ENCODE measurements around the gene GALNT7. TPM values are rescaled to one million over a fixed set of nuclear protein-coding genes. Genes with fewer than 3 reads are reported as not detected.

Gene GALNT7
- total RNA-seq, 1 donor from 2014 or later, result 67.8 TPM

GRCh38 chr4:173125216-173125812 is 43.3 kb upstream of the GALNT7 start:
- no peaks in the 10 kb centered on the region for H3K27me3 Mint-ChIP-seq
- DNase-seq (ENCODE audit: low spot score, unreplicated experiment), result no peak
- H3K4me3 Mint-ChIP-seq (ENCODE audit: low read depth), result no peak overlapping the region
- TF ChIP-seq, protein P1, sequence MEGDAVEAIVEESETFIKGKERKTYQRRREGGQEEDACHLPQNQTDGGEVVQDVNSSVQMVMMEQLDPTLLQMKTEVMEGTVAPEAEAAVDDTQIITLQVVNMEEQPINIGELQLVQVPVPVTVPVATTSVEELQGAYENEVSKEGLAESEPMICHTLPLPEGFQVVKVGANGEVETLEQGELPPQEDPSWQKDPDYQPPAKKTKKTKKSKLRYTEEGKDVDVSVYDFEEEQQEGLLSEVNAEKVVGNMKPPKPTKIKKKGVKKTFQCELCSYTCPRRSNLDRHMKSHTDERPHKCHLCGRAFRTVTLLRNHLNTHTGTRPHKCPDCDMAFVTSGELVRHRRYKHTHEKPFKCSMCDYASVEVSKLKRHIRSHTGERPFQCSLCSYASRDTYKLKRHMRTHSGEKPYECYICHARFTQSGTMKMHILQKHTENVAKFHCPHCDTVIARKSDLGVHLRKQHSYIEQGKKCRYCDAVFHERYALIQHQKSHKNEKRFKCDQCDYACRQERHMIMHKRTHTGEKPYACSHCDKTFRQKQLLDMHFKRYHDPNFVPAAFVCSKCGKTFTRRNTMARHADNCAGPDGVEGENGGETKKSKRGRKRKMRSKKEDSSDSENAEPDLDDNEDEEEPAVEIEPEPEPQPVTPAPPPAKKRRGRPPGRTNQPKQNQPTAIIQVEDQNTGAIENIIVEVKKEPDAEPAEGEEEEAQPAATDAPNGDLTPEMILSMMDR (IDR thresholded peaks at IDR 0.05; ENCODE audit: unreplicated experiment), result no peak
- no peaks in the 10 kb centered on the region for H3K9me3 Mint-ChIP-seq (ENCODE audit: low read depth)
- no peak overlapping the region for H3K27ac Mint-ChIP-seq
- no peaks in the 10 kb centered on the region for H3K36me3 Mint-ChIP-seq (ENCODE audit: insufficient read depth)
- peaks cover 2% of the 10 kb centered on the region for H3K4me1 Mint-ChIP-seq (ENCODE audit: low read depth)

GRCh38 chr4:173128199-173128890 is 40.3 kb upstream of the GALNT7 start:
- no peaks in the 10 kb centered on the region for H3K36me3 Mint-ChIP-seq (ENCODE audit: insufficient read depth)
- H3K27me3 Mint-ChIP-seq, result no peaks in the 10 kb centered on the region
- H3K9me3 Mint-ChIP-seq (ENCODE audit: low read depth), result no peaks in the 10 kb centered on the region
- no peak overlapping the region for H3K27ac Mint-ChIP-seq
- H3K4me3 Mint-ChIP-seq (ENCODE audit: low read depth), result no peak overlapping the region
- TF ChIP-seq, protein P1 (IDR thresholded peaks at IDR 0.05; ENCODE audit: unreplicated experiment), result no peak
- no peak for DNase-seq (ENCODE audit: low spot score, unreplicated experiment)
- peaks cover 2% of the 10 kb centered on the region for H3K4me1 Mint-ChIP-seq (ENCODE audit: low read depth)

GRCh38 chr4:173130687-173131086 is 37.9 kb upstream of the GALNT7 start:
- H3K27me3 Mint-ChIP-seq, result no peaks in the 10 kb centered on the region
- H3K36me3 Mint-ChIP-seq (ENCODE audit: insufficient read depth), result no peaks in the 10 kb centered on the region
- no peak for DNase-seq (ENCODE audit: low spot score, unreplicated experiment)
- no peaks in the 10 kb centered on the region for H3K9me3 Mint-ChIP-seq (ENCODE audit: low read depth)
- H3K4me1 Mint-ChIP-seq (ENCODE audit: low read depth), result peaks cover 2% of the 10 kb centered on the region
- no peak overlapping the region for H3K27ac Mint-ChIP-seq
- no peak overlapping the region for H3K4me3 Mint-ChIP-seq (ENCODE audit: low read depth)
- TF ChIP-seq, protein P1 (IDR thresholded peaks at IDR 0.05; ENCODE audit: unreplicated experiment), result no peak

DNA sequence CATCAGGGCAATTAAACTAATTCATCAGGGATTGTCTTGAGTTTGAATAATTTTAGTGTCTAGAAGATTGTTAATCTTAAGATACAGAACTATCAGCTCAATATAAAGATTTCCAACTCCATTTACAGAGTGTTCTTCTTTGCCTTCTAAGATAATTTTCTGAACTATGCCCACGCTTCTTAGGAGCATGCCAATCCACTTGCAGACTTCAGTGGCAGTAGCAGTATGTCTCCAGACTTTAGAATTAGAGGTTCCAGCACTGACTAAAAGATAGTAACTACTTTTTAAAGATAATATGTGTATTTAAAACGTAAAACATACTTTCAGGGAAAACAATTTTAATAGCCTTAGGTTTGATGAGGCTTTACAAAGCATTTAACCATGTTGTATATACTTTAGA is 34.2 kb upstream of the GALNT7 start:
- Mint-ChIP-seq H3K4me1 (ENCODE audit: low read depth) (no peaks in the 10 kb centered on the region), H3K4me3 (ENCODE audit: low read depth) (no peak overlapping the region), H3K27me3 (no peaks in the 10 kb centered on the region), H3K36me3 (ENCODE audit: insufficient read depth) (no peaks in the 10 kb centered on the region), H3K9me3 (ENCODE audit: low read depth) (no peaks in the 10 kb centered on the region), H3K27ac (no peak overlapping the region)
- TF ChIP-seq, protein P1 (IDR thresholded peaks at IDR 0.05; ENCODE audit: unreplicated experiment), result no peak
- no peak for DNase-seq (ENCODE audit: low spot score, unreplicated experiment)

DNA sequence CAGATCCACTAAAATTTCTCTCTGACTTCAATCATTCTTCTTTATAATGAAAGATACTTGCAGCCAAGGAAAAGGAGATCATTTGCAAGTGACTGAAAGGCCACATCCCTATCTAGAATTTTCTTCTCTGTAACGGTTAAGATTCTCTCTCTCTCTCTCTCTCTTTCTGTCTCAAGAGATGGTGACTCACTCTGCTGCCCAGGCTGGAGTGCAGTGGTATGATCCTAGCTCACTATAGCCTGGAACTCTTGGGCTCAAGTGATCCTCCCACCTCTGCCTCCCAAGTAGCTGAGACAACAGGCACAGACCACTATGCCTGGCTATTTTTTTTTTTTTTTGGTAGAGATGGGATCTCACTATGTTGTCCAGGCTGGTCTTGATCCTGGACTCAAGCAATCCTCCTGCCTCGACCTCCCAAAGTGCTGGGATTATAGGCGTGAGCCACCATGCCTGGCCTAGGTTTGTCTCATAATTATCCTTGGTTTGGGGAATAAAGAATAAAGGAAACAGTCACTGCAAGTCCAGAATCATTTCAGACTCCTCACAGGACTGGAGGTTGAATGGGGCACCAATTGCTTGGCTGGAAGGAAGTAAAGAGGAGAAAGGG is 33.3 kb upstream of the GALNT7 start:
- H3K36me3 Mint-ChIP-seq (ENCODE audit: insufficient read depth), result no peaks in the 10 kb centered on the region
- H3K4me3 Mint-ChIP-seq (ENCODE audit: low read depth), result no peak overlapping the region
- H3K9me3 Mint-ChIP-seq (ENCODE audit: low read depth), result no peaks in the 10 kb centered on the region
- no peaks in the 10 kb centered on the region for H3K27me3 Mint-ChIP-seq
- TF ChIP-seq, protein P1 (IDR thresholded peaks at IDR 0.05; ENCODE audit: unreplicated experiment), result no peak
- no peaks in the 10 kb centered on the region for H3K4me1 Mint-ChIP-seq (ENCODE audit: low read depth)
- no peak for DNase-seq (ENCODE audit: low spot score, unreplicated experiment)
- H3K27ac Mint-ChIP-seq, result no peak overlapping the region

Data from progenitor cell of endocrine pancreas (in vitro differentiated cells).